ENCODE data around the gene BCOR. TPM values are rescaled to one million over a fixed set of nuclear protein-coding genes. Genes with fewer than 3 reads are reported as not detected.

BCOR gene
- polyA plus RNA-seq, 1 of the 3 experiments (the other 2 are of a cell fraction): 8.8 TPM

- no peaks in the 10 kb centered on the region for H3K79me2 ChIP-seq (ENCODE audit: insufficient read depth)
- no peaks in the 10 kb centered on the region for H3K9me3 ChIP-seq
- no peak overlapping the region for H3K4me3 ChIP-seq (ENCODE audit: low read depth in 2 of 2, low read length in 1 of 2)
- ChIA-PET POLR2A (no interaction called here), CTCF (no interaction called here)
- H4K20me1 ChIP-seq (ENCODE audit: insufficient read depth): no peaks in the 10 kb centered on the region
- TF ChIP-seq RAD21 (IDR thresholded peaks at IDR 0.05; ENCODE audit: low read length) (no peak), CTCF (IDR thresholded peaks at IDR 0.05) (no peak), FOSL2 (IDR thresholded peaks at IDR 0.05; ENCODE audit: borderline replicate concordance, low read depth) (no peak), FOXM1 (IDR thresholded peaks at IDR 0.05; ENCODE audit: low read depth) (no peak), MEF2A (IDR thresholded peaks at IDR 0.05; ENCODE audit: borderline replicate concordance, low read depth) (no peak)
- no peak for DNase-seq
- 37% methylated on average over 3 of the region's 3 CpGs for WGBS (ENCODE audit: low lambda C conversion rate)
- H3K9ac ChIP-seq: no peak overlapping the region
- no peaks in the 10 kb centered on the region for H3K36me3 ChIP-seq (replicated peaks in 1 of 2; ENCODE audit: control insufficient read depth in 1 of 2, insufficient read depth in 2 of 2, low read length in 1 of 2)
- no peak overlapping the region for H3K4me2 ChIP-seq
- no peaks in the 10 kb centered on the region for H3F3A ChIP-seq (replicated peaks; ENCODE audit: insufficient read depth)
- no peaks in the 10 kb centered on the region for H3K27me3 ChIP-seq (ENCODE audit: insufficient read depth)
- H3K9me2 ChIP-seq: no peaks in the 10 kb centered on the region
- H3K4me1 ChIP-seq (ENCODE audit: control insufficient read depth in 1 of 2, insufficient read depth in 2 of 2, low read depth in 1 of 2, low read length in 1 of 2): no peaks in the 10 kb centered on the region
- H3K27ac ChIP-seq (ENCODE audit: low read depth in 2 of 2, low read length in 1 of 2): no peak overlapping the region
- no peak overlapping the region for H2AFZ ChIP-seq (ENCODE audit: low read depth)
Measured at GRCh38 chrX:40030205-40030604, 67.6 kb downstream of the BCOR start.

DNA sequence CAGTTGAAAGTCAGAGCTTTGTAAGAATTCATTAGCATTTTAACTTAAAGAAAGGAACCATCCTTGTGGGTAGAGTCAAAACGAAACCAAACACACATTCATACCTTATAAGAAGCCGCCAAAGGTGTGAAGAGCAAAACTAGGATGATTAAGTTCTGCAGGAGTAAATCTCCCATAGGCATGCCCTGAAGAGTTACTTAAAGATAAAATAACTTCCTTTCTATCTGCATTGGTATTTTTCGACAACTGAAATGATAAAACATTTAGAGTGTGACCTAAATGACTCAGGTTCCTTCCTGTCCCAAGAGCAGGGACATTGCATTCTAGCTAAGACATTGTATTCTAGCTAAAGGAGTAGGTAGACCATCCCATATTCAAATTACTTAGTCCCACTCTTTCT lies 75.3 kb downstream of the BCOR start:
- no peak overlapping the region for H2AFZ ChIP-seq (ENCODE audit: low read depth)
- H3F3A ChIP-seq (replicated peaks; ENCODE audit: insufficient read depth): no peaks in the 10 kb centered on the region
- H3K9ac ChIP-seq: no peak overlapping the region
- POLR2A ChIA-PET: no interaction called here
- H3K79me2 ChIP-seq (ENCODE audit: insufficient read depth): no peaks in the 10 kb centered on the region
- no peaks in the 10 kb centered on the region for H3K27me3 ChIP-seq (ENCODE audit: insufficient read depth)
- H3K4me1 ChIP-seq (ENCODE audit: control insufficient read depth in 1 of 2, insufficient read depth in 2 of 2, low read depth in 1 of 2, low read length in 1 of 2): no peaks in the 10 kb centered on the region
- H3K9me2 ChIP-seq: no peaks in the 10 kb centered on the region
- CTCF ChIA-PET: no interaction called here
- no peak overlapping the region for H3K4me2 ChIP-seq
- WGBS (ENCODE audit: low lambda C conversion rate): 47% methylated on average over 3 of the region's 3 CpGs
- TF ChIP-seq FOXM1 (IDR thresholded peaks at IDR 0.05; ENCODE audit: low read depth): no peak
- TF ChIP-seq, protein P1, sequence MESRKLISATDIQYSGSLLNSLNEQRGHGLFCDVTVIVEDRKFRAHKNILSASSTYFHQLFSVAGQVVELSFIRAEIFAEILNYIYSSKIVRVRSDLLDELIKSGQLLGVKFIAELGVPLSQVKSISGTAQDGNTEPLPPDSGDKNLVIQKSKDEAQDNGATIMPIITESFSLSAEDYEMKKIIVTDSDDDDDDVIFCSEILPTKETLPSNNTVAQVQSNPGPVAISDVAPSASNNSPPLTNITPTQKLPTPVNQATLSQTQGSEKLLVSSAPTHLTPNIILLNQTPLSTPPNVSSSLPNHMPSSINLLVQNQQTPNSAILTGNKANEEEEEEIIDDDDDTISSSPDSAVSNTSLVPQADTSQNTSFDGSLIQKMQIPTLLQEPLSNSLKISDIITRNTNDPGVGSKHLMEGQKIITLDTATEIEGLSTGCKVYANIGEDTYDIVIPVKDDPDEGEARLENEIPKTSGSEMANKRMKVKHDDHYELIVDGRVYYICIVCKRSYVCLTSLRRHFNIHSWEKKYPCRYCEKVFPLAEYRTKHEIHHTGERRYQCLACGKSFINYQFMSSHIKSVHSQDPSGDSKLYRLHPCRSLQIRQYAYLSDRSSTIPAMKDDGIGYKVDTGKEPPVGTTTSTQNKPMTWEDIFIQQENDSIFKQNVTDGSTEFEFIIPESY (IDR thresholded peaks at IDR 0.05; ENCODE audit: borderline replicate concordance, low read depth): no peak
- TF ChIP-seq NRF1 (IDR thresholded peaks at IDR 0.05; ENCODE audit: low read depth, low read length): no peak
- TF ChIP-seq JUND (IDR thresholded peaks at IDR 0.05): no peak
- TF ChIP-seq GATA2 (CRISPR knock-in tag; IDR thresholded peaks at IDR 0.05): no peak
- TF ChIP-seq, protein P2, sequence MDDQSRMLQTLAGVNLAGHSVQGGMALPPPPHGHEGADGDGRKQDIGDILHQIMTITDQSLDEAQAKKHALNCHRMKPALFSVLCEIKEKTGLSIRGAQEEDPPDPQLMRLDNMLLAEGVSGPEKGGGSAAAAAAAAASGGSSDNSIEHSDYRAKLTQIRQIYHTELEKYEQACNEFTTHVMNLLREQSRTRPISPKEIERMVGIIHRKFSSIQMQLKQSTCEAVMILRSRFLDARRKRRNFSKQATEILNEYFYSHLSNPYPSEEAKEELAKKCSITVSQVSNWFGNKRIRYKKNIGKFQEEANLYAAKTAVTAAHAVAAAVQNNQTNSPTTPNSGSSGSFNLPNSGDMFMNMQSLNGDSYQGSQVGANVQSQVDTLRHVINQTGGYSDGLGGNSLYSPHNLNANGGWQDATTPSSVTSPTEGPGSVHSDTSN (IDR thresholded peaks at IDR 0.05): no peak
- no peak for TF ChIP-seq FOXJ3 (CRISPR knock-in tag; IDR thresholded peaks at IDR 0.05)
- no peak for TF ChIP-seq EZH2phosphoT487 (IDR thresholded peaks at IDR 0.05; ENCODE audit: borderline replicate concordance, low read depth)
- no peak for TF ChIP-seq YY1 (IDR thresholded peaks at IDR 0.05; ENCODE audit: low read depth)
- TF ChIP-seq TEAD4 (IDR thresholded peaks at IDR 0.05; ENCODE audit: borderline replicate concordance, insufficient read depth): no peak
- no peak for TF ChIP-seq POLR2AphosphoS5 (IDR thresholded peaks at IDR 0.05; ENCODE audit: low read depth, low read length)
- TF ChIP-seq TCF12 (IDR thresholded peaks at IDR 0.05): no peak
- no peak for TF ChIP-seq NFIC (IDR thresholded peaks at IDR 0.05; ENCODE audit: borderline replicate concordance)
- TF ChIP-seq RXRA (IDR thresholded peaks at IDR 0.05; ENCODE audit: borderline replicate concordance, low read depth): no peak
- TF ChIP-seq CHD2 (IDR thresholded peaks at IDR 0.05; ENCODE audit: low read length, partially characterized antibody): no peak
- TF ChIP-seq MXI1 (IDR thresholded peaks at IDR 0.05; ENCODE audit: low read depth, low read length): no peak
- TF ChIP-seq, protein P3, sequence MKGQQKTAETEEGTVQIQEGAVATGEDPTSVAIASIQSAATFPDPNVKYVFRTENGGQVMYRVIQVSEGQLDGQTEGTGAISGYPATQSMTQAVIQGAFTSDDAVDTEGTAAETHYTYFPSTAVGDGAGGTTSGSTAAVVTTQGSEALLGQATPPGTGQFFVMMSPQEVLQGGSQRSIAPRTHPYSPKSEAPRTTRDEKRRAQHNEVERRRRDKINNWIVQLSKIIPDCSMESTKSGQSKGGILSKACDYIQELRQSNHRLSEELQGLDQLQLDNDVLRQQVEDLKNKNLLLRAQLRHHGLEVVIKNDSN (IDR thresholded peaks at IDR 0.05; ENCODE audit: borderline replicate concordance, low read depth): no peak
- no peak overlapping the region for H3K27ac ChIP-seq (ENCODE audit: low read depth in 2 of 2, low read length in 1 of 2)
- no peaks in the 10 kb centered on the region for H3K36me3 ChIP-seq (replicated peaks in 1 of 2; ENCODE audit: control insufficient read depth in 1 of 2, insufficient read depth in 2 of 2, low read length in 1 of 2)
- no peaks in the 10 kb centered on the region for H4K20me1 ChIP-seq (ENCODE audit: insufficient read depth)
- no peak for DNase-seq
- H3K9me3 ChIP-seq: no peaks in the 10 kb centered on the region
- H3K4me3 ChIP-seq (ENCODE audit: low read depth in 2 of 2, low read length in 1 of 2): no peak overlapping the region
